H1 (cell line): ENCODE results near the gene SLC26A11. TPM values are rescaled to one million over a fixed set of nuclear protein-coding genes. Genes with fewer than 3 reads are reported as not detected.
A peak's percentile ranks its signal among the peaks of the same experiment; 100 is the strongest.

Experiments used
- CTCF ChIA-PET: fragments of 300-600 bp; sonication (Branson Sonifier 250); formaldehyde crosslinking; loops from one replicate; lab custom pipeline; 2021; ENCODE audit not compliant: partially characterized antibody; lab: Charles Lee
- POLR2A ChIA-PET: fragments of 300-600 bp; sonication (Branson Sonifier 250); formaldehyde crosslinking; loops from one replicate; lab custom pipeline; 2021; ENCODE audit warnings: inconsistent platforms; ENCODE audit not compliant: partially characterized antibody; lab: Charles Lee
- DNase-seq, 2 experiments: peaks; one replicate each; pipeline versions ENCODE4 v3.0.0 to v3.0.0-alpha.2; 2010 to 2022; ENCODE audit warnings: low spot score in 2 of 2, low read depth in 1 of 2, mixed read lengths in 1 of 2
- FAIRE-seq: peaks from 2 replicates; lab custom pipeline; 2011; peaks lifted over from hg19 to GRCh38; lab: Jason Lieb, UNC
- H2AFZ ChIP-seq: 2 replicates; pipeline ENCODE4 v1.8.1; 2012; ENCODE audit warnings: low read length, inconsistent platforms
- H2AK5ac ChIP-seq: 2 replicates; pipeline ENCODE4 v1.6.1; 2013; ENCODE audit warnings: low read depth, low read length
- H2BK120ac ChIP-seq: replicated peaks from 2 replicates; pipeline ENCODE3; 2013; ENCODE audit warnings: low read depth, low read length, inconsistent platforms
- H2BK12ac ChIP-seq: 2 replicates; pipeline ENCODE4 v1.6.1; 2013; ENCODE audit warnings: low read depth, low read length
- H2BK15ac ChIP-seq: 2 replicates; pipeline ENCODE4 v1.6.1; 2013; ENCODE audit warnings: low read length
- H2BK20ac ChIP-seq: 2 replicates; pipeline ENCODE4 v1.6.1; 2013; ENCODE audit warnings: low read length
- H2BK5ac ChIP-seq: 2 replicates; pipeline ENCODE4 v1.6.1; 2013; ENCODE audit warnings: low read depth, low read length
- H3K14ac ChIP-seq: 2 replicates; pipeline ENCODE4 v1.6.1; 2013; ENCODE audit warnings: inconsistent platforms; ENCODE audit not compliant: insufficient read length
- H3K18ac ChIP-seq: 2 replicates; pipeline ENCODE4 v1.6.1; 2013; ENCODE audit warnings: low read length; ENCODE audit errors: extremely low read depth
- H3K23ac ChIP-seq: 2 replicates; pipeline ENCODE4 v1.6.1; 2013; ENCODE audit warnings: inconsistent platforms; ENCODE audit not compliant: insufficient read length
- H3K23me2 ChIP-seq: 2 replicates; pipeline ENCODE4 v1.6.1; 2013; ENCODE audit warnings: low read depth, low read length
- H3K27ac ChIP-seq: 2 replicates; pipeline ENCODE4 v1.6.1; 2011; ENCODE audit warnings: low read depth, low read length, inconsistent platforms
- H3K27me3 ChIP-seq, 4 experiments: replicated peaks in 1 of 4; 1 replicate in 1 of 4; 2 replicates in 3 of 4; pipeline versions ENCODE4 v1.6.1 to v1.8.1; 2011 to 2013; ENCODE audit warnings: low read length in 3 of 4, mild to moderate bottlenecking in 3 of 4, inconsistent platforms in 2 of 4, mixed read lengths in 2 of 4, moderate library complexity in 1 of 4; ENCODE audit not compliant: control insufficient read depth in 3 of 4, insufficient read depth in 3 of 4; ENCODE audit errors: extremely low read depth in 1 of 4
- H3K36me3 ChIP-seq, 4 experiments: 2 replicates each; pipeline versions ENCODE4 v1.6.1 to v1.8.1; 2011 to 2013; ENCODE audit warnings: mild to moderate bottlenecking in 4 of 4, low read length in 3 of 4, moderate library complexity in 2 of 4, control low read depth in 1 of 4, inconsistent platforms in 1 of 4; ENCODE audit not compliant: insufficient read depth in 4 of 4, control insufficient read depth in 2 of 4
- H3K4ac ChIP-seq: replicated peaks from 2 replicates; pipeline ENCODE3; 2013; ENCODE audit warnings: low read length, low read depth, mixed read lengths, inconsistent platforms; ENCODE audit not compliant: insufficient read length
- H3K4me1 ChIP-seq, 4 experiments: replicated peaks in 1 of 4; 1 replicate in 1 of 4; 2 replicates in 3 of 4; pipeline versions ENCODE4 v1.6.1 to v1.8.1; 2011 to 2013; ENCODE audit warnings: low read length in 3 of 4, inconsistent platforms in 2 of 4, mixed read lengths in 1 of 4; ENCODE audit not compliant: insufficient read depth in 4 of 4, control insufficient read depth in 3 of 4
- H3K4me2 ChIP-seq, 2 experiments: 2 replicates each; pipeline versions ENCODE4 v1.6.1 to v1.8.1; 2011 to 2013; ENCODE audit warnings: low read depth in 2 of 2, low read length in 2 of 2, control low read depth in 1 of 2, inconsistent platforms in 1 of 2, mild to moderate bottlenecking in 1 of 2; ENCODE audit not compliant: insufficient read depth in 1 of 2
- H3K4me3 ChIP-seq, 4 experiments: fragments of 200-600, 300-600 bp in 1 of 4; sonication (generic), shearing (Covaris generic), sonication (Bioruptor Twin) in 1 of 4; 2 replicates each; pipeline versions ENCODE4 v1.5.1 to v1.8.1; 2011 to 2016; ENCODE audit warnings: low read length in 4 of 4, low read depth in 3 of 4, control low read depth in 2 of 4, inconsistent platforms in 2 of 4, mild to moderate bottlenecking in 2 of 4, mixed read lengths in 1 of 4, moderate library complexity in 1 of 4; ENCODE audit not compliant: insufficient read depth in 2 of 4; ENCODE audit errors: extremely low read depth in 1 of 4
- H3K56ac ChIP-seq: replicated peaks from 2 replicates; pipeline ENCODE3; 2013; ENCODE audit warnings: low read depth, mild to moderate bottlenecking, mixed read lengths, low read length, inconsistent platforms; ENCODE audit not compliant: insufficient read length
- H3K79me1 ChIP-seq: 2 replicates; pipeline ENCODE4 v1.6.1; 2013; ENCODE audit warnings: low read depth, low read length, control low read depth
- H3K79me2 ChIP-seq, 2 experiments: 2 replicates each; pipeline versions ENCODE4 v1.6.1 to v1.8.1; 2012 to 2013; ENCODE audit warnings: low read length in 2 of 2, mild to moderate bottlenecking in 2 of 2, inconsistent platforms in 1 of 2; ENCODE audit not compliant: insufficient read depth in 2 of 2, control insufficient read depth in 1 of 2
- H3K9ac ChIP-seq, 4 experiments: replicated peaks in 1 of 4; 1 replicate in 1 of 4; 2 replicates in 3 of 4; pipeline versions ENCODE4 v1.6.1 to v1.8.1; 2011 to 2013; ENCODE audit warnings: low read depth in 3 of 4, low read length in 3 of 4, control low read depth in 2 of 4, mild to moderate bottlenecking in 2 of 4, moderate library complexity in 2 of 4, inconsistent platforms in 1 of 4; ENCODE audit errors: extremely low read depth in 1 of 4
- H3K9me3 ChIP-seq, 2 experiments: 2 replicates each; pipeline versions ENCODE4 v1.6.1 to v1.8.1; 2012 to 2013; ENCODE audit warnings: mild to moderate bottlenecking in 2 of 2, moderate library complexity in 2 of 2, control low read depth in 1 of 2, inconsistent platforms in 1 of 2, low read depth in 1 of 2, low read length in 1 of 2, mixed read lengths in 1 of 2; ENCODE audit not compliant: insufficient read depth in 2 of 2
- H4K20me1 ChIP-seq, 2 experiments: replicated peaks in 1 of 2; 2 replicates each; pipeline versions ENCODE3 to v1.8.1; 2011 to 2013; ENCODE audit warnings: inconsistent platforms in 2 of 2, low read length in 2 of 2, mild to moderate bottlenecking in 1 of 2; ENCODE audit not compliant: insufficient read depth in 2 of 2, control insufficient read depth in 1 of 2
- H4K5ac ChIP-seq: 2 replicates; pipeline ENCODE4 v1.6.1; 2013; ENCODE audit warnings: low read length, low read depth, mixed read lengths, inconsistent platforms; ENCODE audit not compliant: insufficient read length
- H4K8ac ChIP-seq: 2 replicates; pipeline ENCODE4 v1.8.0; 2013; ENCODE audit warnings: mild to moderate bottlenecking, moderate library complexity, low read length, inconsistent platforms; ENCODE audit not compliant: insufficient read depth; ENCODE audit errors: extremely low read depth
- H4K91ac ChIP-seq: replicated peaks from 2 replicates; pipeline ENCODE3; 2013; ENCODE audit warnings: low read length, mixed read lengths, inconsistent platforms; ENCODE audit not compliant: insufficient read length
- ASH2L ChIP-seq: fragments of 200-600, 300-600 bp; sonication (generic); IDR thresholded peaks from one replicate; pipeline ENCODE4 v1.7.1; 2017; ENCODE audit warnings: low read length
- CHD1 ChIP-seq: IDR thresholded peaks from 2 replicates; pipeline ENCODE4 v1.6.1; 2012; ENCODE audit warnings: low read depth, low read length, improper control_type of control experiment
- CTBP2 ChIP-seq: IDR thresholded peaks from 2 replicates; pipeline ENCODE4 v1.7.0; 2011; ENCODE audit warnings: borderline replicate concordance, mild to moderate bottlenecking, moderate library complexity, mixed read lengths, low read length; ENCODE audit not compliant: insufficient read depth, insufficient read length
- EGR1 ChIP-seq: IDR thresholded peaks from 2 replicates; pipeline ENCODE4 v1.6.1; 2011; ENCODE audit warnings: low read depth, low read length, borderline replicate concordance
- GABPA ChIP-seq: IDR thresholded peaks from 2 replicates; pipeline ENCODE4 v1.6.1; 2011; ENCODE audit warnings: mild to moderate bottlenecking, low read length, moderate library complexity, borderline replicate concordance; ENCODE audit not compliant: insufficient read depth
- GTF2F1 ChIP-seq: IDR thresholded peaks from 2 replicates; pipeline ENCODE4 v1.6.1; 2012; ENCODE audit warnings: low read depth, low read length, improper control_type of control experiment, borderline replicate concordance
- HDAC2 ChIP-seq, 2 experiments: fragments of 300-600 bp in 1 of 2; sonication (generic) in 1 of 2; IDR thresholded peaks; 2 replicates each; pipeline ENCODE4 v1.6.1; 2011 to 2012; ENCODE audit warnings: low read depth in 2 of 2, low read length in 2 of 2, mild to moderate bottlenecking in 2 of 2, moderate library complexity in 2 of 2, borderline replicate concordance in 1 of 2, inconsistent platforms in 1 of 2
- HDAC6 ChIP-seq: IDR thresholded peaks from one replicate; pipeline ENCODE4 v1.7.1; 2012; ENCODE audit warnings: low read depth, mild to moderate bottlenecking, inconsistent platforms, low read length, moderate library complexity
- MAFK ChIP-seq: IDR thresholded peaks from 2 replicates; pipeline ENCODE4 v1.6.1; 2012; ENCODE audit warnings: low read depth, mild to moderate bottlenecking, improper control_type of control experiment, low read length
- PHF8 ChIP-seq: fragments of 200-600 bp; sonication (generic); conservative IDR thresholded peaks from 2 replicates; pipeline ENCODE4 v1.7.1; 2012; ENCODE audit warnings: low read depth, mild to moderate bottlenecking, inconsistent platforms, low read length, moderate library complexity
- RXRA ChIP-seq: IDR thresholded peaks from 2 replicates; pipeline ENCODE4 v1.6.1; 2011; ENCODE audit warnings: low read depth, mild to moderate bottlenecking, low read length, moderate library complexity; ENCODE audit not compliant: insufficient read depth
- WGBS, 2 experiments: shearing (Covaris generic) in 1 of 2; methylation state at CpG; one replicate each; pipeline versions ENCODE4 v1.1.6 to v1.1.7; 2013 to 2015; ENCODE audit warnings: low lambda C conversion rate in 2 of 2, mixed read lengths in 2 of 2, inconsistent platforms in 1 of 2, low coverage in 1 of 2, missing lambda C conversion rate in 1 of 2; ENCODE audit not compliant: insufficient replicate concordance in 2 of 2, insufficient coverage in 1 of 2, insufficient read length in 1 of 2; ENCODE audit errors: extremely low coverage in 1 of 2, missing lambda C conversion rate in 1 of 2; 5-methylcytosine and 5-hydroxymethylcytosine counted together
- polyA plus RNA-seq, 7 experiments: library from polyadenylated mRNA; depleted of rRNA in 3 of 7; stranded (reverse) in 5 of 7; unstranded in 2 of 7; fragments of >200 nt in 5 of 7; fragments of 200-250 nt in 2 of 7; gene quantifications; 1 replicate in 5 of 7; 2 replicates in 1 of 7; 4 replicates in 1 of 7; pipeline versions ENCODE4 v1.2.1 to v1.2.3, GENCODE V29; 2011 to 2013; ENCODE audit warnings: missing spikeins in 2 of 7, mixed read lengths in 2 of 7
- total RNA-seq: library from RNA; stranded (reverse); fragmentation: NEBNext Ultra II Directional; extraction: Animal tissue kit (Norgen Biotek cat#: 25700); gene quantifications from 2 replicates; pipeline ENCODE4 v1.2.1, GENCODE V29; 2021

The SLC26A11 gene
- total and polyA plus RNA-seq, 2 of the 8 experiments (the other 6 are each of a cell fraction or from before 2014, with no cell fraction given): 15.5 to 25.9 TPM

GRCh38 chr17:80262291-80262690, 42.1 kb downstream of the SLC26A11 start:
- Histone ChIP-seq H3K36me3 (peaks cover 0 to 4% (median 2%) of the 10 kb centered on the region in 4 experiments; a peak in 3 of 8 replicates), H3K27ac (no peak overlapping the region), H2AK5ac (peak overlapping the region; percentile 96), H2BK15ac (no peak overlapping the region), H2BK120ac (peak overlapping the region; percentile 87), H4K91ac (peak overlapping the region; percentile 99), H3K79me1 (0 out of 2 replicates have a peak, but pooled peaks cover 3% of the 10 kb centered on the region), H3K4me1 (peaks cover 14 to 28% (median 21%) of the 10 kb centered on the region in 4 experiments), H3K4ac (peak overlapping the region; percentile 99), H2BK20ac (peak overlapping the region; percentile 92; the same call in 1 of the 2 replicates), H3K4me2 (peak overlapping the region; percentile 67 to 80), H3K18ac (peak overlapping the region; percentile 78; the same call in 1 of the 2 replicates), H2BK5ac (peak overlapping the region; percentile 96), H4K20me1 (peaks cover 0 to 1% of the 10 kb centered on the region in 2 experiments), H3K56ac (peak overlapping the region; percentile 81), H3K9ac (no peak overlapping the region; a peak in 1 of 7 replicates), H3K79me2 (peaks cover 0 to 10% of the 10 kb centered on the region in 2 experiments; a peak in 2 of 4 replicates), H3K27me3 (no peaks in the 10 kb centered on the region), H2BK12ac (peak overlapping the region; percentile 63), H4K8ac (no peak overlapping the region), H4K5ac (no peak overlapping the region), H3K23ac (no peak overlapping the region), H3K9me3 (no peaks in the 10 kb centered on the region), H3K23me2 (no peaks in the 10 kb centered on the region; the same call in 1 of the 2 replicates), H3K4me3 (peak overlapping the region in 2 of 4 experiments; percentile 78 to 90; a peak in 3 of 8 replicates), H3K14ac (no peak overlapping the region), H2AFZ (no peak overlapping the region)
- ChIA-PET CTCF (interaction anchor here (0.9 to 1.6 kb wide), 4 partner anchors 8 to 119 kb away, joined by 3 to 6 read pairs (median 4); no protein-coding TSS in a partner anchor), POLR2A (interaction anchor here (0.7 to 4.9 kb wide), 7 partner anchors 10 to 161 kb away, joined by 3 to 63 read pairs (median 6); partner anchors contain the start of gene GAA)
- TF ChIP-seq PHF8 (no peak), ASH2L (no peak), MAFK (no peak), RXRA (no peak), HDAC6 (no peak), GTF2F1 (no peak), EGR1 (no peak), CTBP2 (no peak), HDAC2 (IDR thresholded peaks at IDR 0.05; ENCODE audit: borderline replicate concordance in 1 of 2, low read depth in 2 of 2, low read length in 2 of 2) (no peak), GABPA (no peak), CHD1 (no peak)
- FAIRE-seq (no peak), DNase-seq (no peak)
- WGBS, 2 experiments: 83% methylated on average over 3 of the region's 3 CpGs; no CpG with 5 or more reads in 1 of the 2 experiments
